Osteoblast (primary cell): ENCODE results near the gene C1orf50. TPM values are rescaled to one million over a fixed set of nuclear protein-coding genes. Genes with fewer than 3 reads are reported as not detected.
A peak's percentile ranks its signal among the peaks of the same experiment; 100 is the strongest.

Experiments
- DNase-seq: peaks from one replicate; pipeline ENCODE4 v3.0.0; 2011; ENCODE audit warnings: low spot score, mixed read lengths; ENCODE audit not compliant: insufficient read length; ENCODE audit errors: missing footprints
- H2AFZ ChIP-seq: 2 replicates; pipeline ENCODE4 v1.6.0; 2011; ENCODE audit warnings: mild to moderate bottlenecking, low read length
- H3K27ac ChIP-seq: 2 replicates; pipeline ENCODE4 v1.5.1; 2011; ENCODE audit warnings: mild to moderate bottlenecking, low read depth, low read length, moderate library complexity
- H3K27me3 ChIP-seq: 2 replicates; pipeline ENCODE4 v1.6.0; 2012; ENCODE audit warnings: mild to moderate bottlenecking, control low read depth, inconsistent platforms, low read length, moderate library complexity; ENCODE audit not compliant: insufficient read depth
- H3K36me3 ChIP-seq: 2 replicates; pipeline ENCODE4 v1.5.1; 2011; ENCODE audit warnings: mild to moderate bottlenecking, low read length, control low read depth, moderate library complexity; ENCODE audit not compliant: insufficient read depth
- H3K4me1 ChIP-seq: 2 replicates; pipeline ENCODE4 v1.5.1; 2011; ENCODE audit warnings: mild to moderate bottlenecking, low read length, control low read depth, moderate library complexity; ENCODE audit not compliant: insufficient read depth
- H3K4me2 ChIP-seq: 2 replicates; pipeline ENCODE4 v1.6.0; 2011; ENCODE audit warnings: mild to moderate bottlenecking, low read length; ENCODE audit not compliant: insufficient read depth
- H3K4me3 ChIP-seq: fragments of 200-600 bp; sonication (generic); 3 replicates; pipeline ENCODE4 v1.5.1; 2012; ENCODE audit warnings: mild to moderate bottlenecking, low read length, inconsistent platforms; ENCODE audit not compliant: insufficient read depth
- H3K79me2 ChIP-seq: 2 replicates; pipeline ENCODE4 v1.6.0; 2012; ENCODE audit warnings: mild to moderate bottlenecking, low read length, control low read depth, inconsistent platforms; ENCODE audit not compliant: insufficient read depth
- H3K9me3 ChIP-seq: 2 replicates; pipeline ENCODE4 v1.5.1; 2011; ENCODE audit warnings: low read depth, low read length, control low read depth
- H4K20me1 ChIP-seq: 2 replicates; pipeline ENCODE4 v1.6.0; 2012; ENCODE audit warnings: mild to moderate bottlenecking, low read length, control low read depth; ENCODE audit not compliant: insufficient read depth
- CTCF ChIP-seq: IDR thresholded peaks from 2 replicates; pipeline ENCODE4 v1.5.1; 2011; ENCODE audit warnings: mild to moderate bottlenecking, low read depth, low read length, moderate library complexity; ENCODE audit errors: extremely low read depth
- total RNA-seq: library from RNA; depleted of rRNA; stranded (reverse); fragments of >200 nt; gene quantifications from 2 replicates; pipeline ENCODE4 v1.2.3, GENCODE V29; 2012

C1orf50 gene
- total RNA-seq, 1 donor = 4.7 TPM

GRCh38 chr1:42731585-42731984 lies 35.5 kb upstream of the C1orf50 start:
- peak; percentile 26 for DNase-seq
- Histone ChIP-seq H3K27ac (no peak overlapping the region), H2AFZ (no peak overlapping the region), H3K4me2 (no peak overlapping the region), H3K36me3 (no peaks in the 10 kb centered on the region), H3K9me3 (no peaks in the 10 kb centered on the region), H3K4me1 (no peaks in the 10 kb centered on the region), H3K4me3 (no peak overlapping the region), H4K20me1 (no peaks in the 10 kb centered on the region), H3K27me3 (no peaks in the 10 kb centered on the region), H3K79me2 (no peaks in the 10 kb centered on the region)
- no peak for TF ChIP-seq CTCF

- Histone ChIP-seq H3K9me3 (no peaks in the 10 kb centered on the region), H3K36me3 (no peaks in the 10 kb centered on the region), H2AFZ (peak overlapping the region; percentile 41), H3K27me3 (no peaks in the 10 kb centered on the region), H3K27ac (no peak overlapping the region), H4K20me1 (no peaks in the 10 kb centered on the region), H3K4me2 (peak overlapping the region; percentile 23), H3K4me1 (no peaks in the 10 kb centered on the region), H3K79me2 (no peaks in the 10 kb centered on the region), H3K4me3 (no peak overlapping the region)
- peak; percentile 87 for DNase-seq
- no peak for TF ChIP-seq CTCF
Observed at GRCh38 chr1:42732126-42732680, 34.8 kb upstream of the C1orf50 start.

- Histone ChIP-seq H2AFZ (no peak overlapping the region), H3K27me3 (no peaks in the 10 kb centered on the region), H3K4me1 (no peaks in the 10 kb centered on the region), H3K4me3 (no peak overlapping the region), H3K79me2 (no peaks in the 10 kb centered on the region), H3K36me3 (no peaks in the 10 kb centered on the region), H4K20me1 (no peaks in the 10 kb centered on the region), H3K9me3 (no peaks in the 10 kb centered on the region), H3K27ac (no peak overlapping the region), H3K4me2 (no peak overlapping the region)
- no peak for TF ChIP-seq CTCF
- peak; percentile 69 for DNase-seq
Observed at GRCh38 chr1:42733415-42734200, 33.4 kb upstream of the C1orf50 start.

GRCh38 chr1:42734201-42735035 lies 32.6 kb upstream of the C1orf50 start:
- Histone ChIP-seq H3K9me3 (no peaks in the 10 kb centered on the region), H3K4me1 (no peaks in the 10 kb centered on the region), H3K27me3 (no peaks in the 10 kb centered on the region), H3K79me2 (no peaks in the 10 kb centered on the region), H3K36me3 (no peaks in the 10 kb centered on the region), H4K20me1 (no peaks in the 10 kb centered on the region), H3K4me3 (no peak overlapping the region), H3K4me2 (no peak overlapping the region), H3K27ac (no peak overlapping the region), H2AFZ (no peak overlapping the region)
- TF ChIP-seq CTCF = no peak
- peak; percentile 59 for DNase-seq
